HepG2 (cell line): ENCODE data around the gene RUNX2. TPM values are rescaled to one million over a fixed set of nuclear protein-coding genes. Genes with fewer than 3 reads are reported as not detected.

Experiments used
- ARNT2 ChIP-seq: sonication (generic); formaldehyde crosslinking; IDR thresholded peaks from 2 replicates; pipeline ENCODE4 v1.8.0; 2022; ENCODE audit warnings: mild to moderate bottlenecking, low read depth, missing genetic modification reagents, moderate library complexity
- KDM1A ChIP-seq: IDR thresholded peaks from 2 replicates; pipeline ENCODE4 v1.6.1; 2016; ENCODE audit warnings: missing compliant biosample characterization
- MXD1 ChIP-seq: sonication (generic); formaldehyde crosslinking; IDR thresholded peaks from 2 replicates; pipeline ENCODE4 v1.4.0; 2020; ENCODE audit warnings: mild to moderate bottlenecking, missing genetic modification reagents
- NFKBIZ ChIP-seq: IDR thresholded peaks from 2 replicates; pipeline ENCODE4 v1.6.1; 2018; ENCODE audit warnings: missing genetic modification reagents, missing compliant biosample characterization
- NKX3-1 ChIP-seq: sonication (generic); formaldehyde crosslinking; IDR thresholded peaks from 2 replicates; pipeline ENCODE4 v1.5.0; 2020; ENCODE audit warnings: missing genetic modification reagents
- NONO ChIP-seq, 2 experiments: fragments of 450-650 bp in 1 of 2; sonication (generic) in 1 of 2; formaldehyde crosslinking in 1 of 2; IDR thresholded peaks in 1 of 2; conservative IDR thresholded peaks in 1 of 2; 2 replicates each; pipeline versions ENCODE4 v1.6.1 to v1.8.0; 2017 to 2022; ENCODE audit warnings: mild to moderate bottlenecking in 1 of 2, missing genetic modification reagents in 1 of 2, moderate library complexity in 1 of 2
- PATZ1 ChIP-seq: sonication (generic); formaldehyde crosslinking; IDR thresholded peaks from 2 replicates; pipeline ENCODE4 v1.4.0; 2020; ENCODE audit warnings: missing genetic modification reagents
- REPIN1 ChIP-seq: sonication (generic); formaldehyde crosslinking; IDR thresholded peaks from 2 replicates; pipeline ENCODE4 v1.8.0; 2022; ENCODE audit warnings: missing genetic modification reagents, low read depth, mild to moderate bottlenecking, borderline replicate concordance
- SCMH1 ChIP-seq: sonication (generic); formaldehyde crosslinking; IDR thresholded peaks from 2 replicates; pipeline ENCODE4 v1.9.0; 2021; ENCODE audit warnings: missing genetic modification reagents, mild to moderate bottlenecking, borderline replicate concordance
- SMC3 ChIP-seq: IDR thresholded peaks from 2 replicates; pipeline ENCODE4 v1.6.1; 2011; ENCODE audit warnings: low read length, improper control_type of control experiment
- TBX2 ChIP-seq: sonication (generic); formaldehyde crosslinking; IDR thresholded peaks from 2 replicates; pipeline ENCODE4 v1.5.0; 2020; ENCODE audit warnings: missing genetic modification reagents, mild to moderate bottlenecking, borderline replicate concordance
- THAP11 ChIP-seq: IDR thresholded peaks from 2 replicates; pipeline ENCODE4 v1.6.1; 2016; ENCODE audit warnings: missing biosample characterization, missing genetic modification reagents
- ZNF629 ChIP-seq: sonication (generic); formaldehyde crosslinking; conservative IDR thresholded peaks from 2 replicates; pipeline ENCODE4 v1.5.0; 2020; ENCODE audit warnings: missing genetic modification reagents
- ZNF703 ChIP-seq: sonication (generic); formaldehyde crosslinking; IDR thresholded peaks from 2 replicates; pipeline ENCODE4 v1.5.1; 2020; ENCODE audit warnings: missing genetic modification reagents, mild to moderate bottlenecking, moderate library complexity, borderline replicate concordance
- ZSCAN9 ChIP-seq: IDR thresholded peaks from 2 replicates; pipeline ENCODE4 v1.6.1; 2016; ENCODE audit warnings: borderline replicate concordance
- polyA plus RNA-seq, 8 experiments: library from polyadenylated mRNA; depleted of rRNA in 3 of 8; stranded (reverse) in 7 of 8; unstranded in 1 of 8; fragments of >200 nt; fragmentation: Illumina TruSeq in 4 of 8; extraction: Trizol in 4 of 8; gene quantifications; 2 replicates each; pipeline versions ENCODE4 v1.2.1 to v1.2.3, GENCODE V29; 2011 to 2016; ENCODE audit warnings: low read depth in 4 of 8, missing spikeins in 1 of 8, mixed read lengths in 1 of 8; ENCODE audit not compliant: insufficient read depth in 1 of 8
- total RNA-seq, 5 experiments: library from RNA; depleted of rRNA; stranded (reverse); fragments of >200 nt; fragmentation: Illumina TruSeq; extraction: Trizol; gene quantifications; 2 replicates each; pipeline ENCODE4 v1.2.3, GENCODE V29; 2016; ENCODE audit warnings: low read depth in 1 of 5
- TF ChIP-seq, protein P1 (sequence below): IDR thresholded peaks from 2 replicates; pipeline ENCODE4 v1.6.1; 2016; ENCODE audit warnings: missing biosample characterization, missing genetic modification reagents, low read depth

The RUNX2 gene
- total and polyA plus RNA-seq, 2 of the 13 experiments (the other 11 are each of a cell fraction or from before 2014, with no cell fraction given): not detected

- TF ChIP-seq NONO (IDR thresholded peaks at IDR 0.05) (no peak), NONO (CRISPR knock-in tag; conservative IDR thresholded peaks at IDR 0.05) (peak; percentile 31; the same call in 1 of the 2 replicates), ZNF703 (no peak), THAP11 (CRISPR knock-in tag) (no peak), ZNF629 (no peak), KDM1A (CRISPR knock-in tag) (no peak), PATZ1 (CRISPR knock-in tag) (no peak), ARNT2 (CRISPR knock-in tag) (no peak), MXD1 (CRISPR knock-in tag) (peak; percentile 14; the same call in 1 of the 2 replicates), SMC3 (no peak), SCMH1 (CRISPR knock-in tag) (no peak), TBX2 (peak; percentile 49; the same call in 1 of the 2 replicates), REPIN1 (no peak), NKX3-1 (no peak), NFKBIZ (no peak), ZSCAN9 (no peak)
- TF ChIP-seq, protein P1, sequence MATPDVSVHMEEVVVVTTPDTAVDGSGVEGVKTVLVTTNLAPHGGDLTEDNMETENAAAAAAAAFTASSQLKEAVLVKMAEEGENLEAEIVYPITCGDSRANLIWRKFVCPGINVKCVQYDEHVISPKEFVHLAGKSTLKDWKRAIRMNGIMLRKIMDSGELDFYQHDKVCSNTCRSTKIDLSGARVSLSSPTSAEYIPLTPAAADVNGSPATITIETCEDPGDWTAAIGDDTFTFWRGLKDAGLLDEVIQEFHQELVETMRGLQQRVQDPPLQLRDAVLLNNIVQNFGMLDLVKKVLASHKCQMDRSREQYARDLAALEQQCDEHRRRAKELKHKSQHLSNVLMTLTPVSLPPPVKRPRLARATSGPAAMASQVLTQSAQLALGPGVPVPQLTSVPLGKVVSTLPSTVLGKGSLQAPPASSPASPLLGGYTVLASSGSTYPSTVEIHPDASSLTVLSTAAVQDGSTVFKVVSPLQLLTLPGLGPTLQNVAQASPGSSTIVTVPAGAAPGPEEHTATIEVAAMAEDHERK: no peak
These were observed 93.8 kb downstream of the RUNX2 start (continued) for GRCh38 chr6:45421709-45422502.
